SK-MEL-5 (cell line): ENCODE data around the gene ABCC4. TPM values are rescaled to one million over a fixed set of nuclear protein-coding genes. Genes with fewer than 3 reads are reported as not detected.
"Not testable (repeated sequence)": the region's sequence is repeated elsewhere in the genome, so short reads cannot be mapped to it uniquely, and the experiment has no call there.

ENCODE experiments used
- DNase-seq: peaks from one replicate; pipeline ENCODE4 v3.0.0-alpha.2; 2016; ENCODE audit warnings: low read depth, low spot score
- in situ Hi-C: cut with HindIII; loops from 2 replicates; pipeline ENCODE4 v1.10.0; 2016; ENCODE audit warnings: low sequenced_read_pairs, high pct_unique_total_duplicates, low pct_unique_long_range_greater_than_20kb
- total RNA-seq: library from RNA; depleted of rRNA; stranded (reverse); fragments of >200 nt; shearing (Covaris generic); gene quantifications from 2 replicates; pipeline ENCODE4 v1.2.3, GENCODE V29; 2014

The ABCC4 gene
- total RNA-seq, 1 experiment from 2014 or later = 95.1 TPM

GRCh38 chr13:95192564-95192945 is 108.7 kb downstream of the ABCC4 start:
- DNase-seq, in situ Hi-C loops: not testable (repeated sequence)

- in situ Hi-C loops = no loop called here
- DNase-seq = peak; percentile 86
Observed at GRCh38 chr13:95191821-95192563, 109.3 kb downstream of the ABCC4 start.

- in situ Hi-C loops = no loop called here
- DNase-seq = no peak
Observed at GRCh38 chr13:95188128-95188527, 113.1 kb downstream of the ABCC4 start.

- no peak for DNase-seq
- in situ Hi-C loops = no loop called here
Observed at GRCh38 chr13:95185851-95186250, 115.4 kb downstream of the ABCC4 start.

GRCh38 chr13:95185311-95185710 is 115.9 kb downstream of the ABCC4 start:
- DNase-seq = no peak
- in situ Hi-C loops = no loop called here

- in situ Hi-C loops = no loop called here
- DNase-seq = no peak
Observed at GRCh38 chr13:95184317-95184716, 116.9 kb downstream of the ABCC4 start.

- no peak for DNase-seq
- in situ Hi-C loops = no loop called here
Observed at GRCh38 chr13:95182570-95183265, 118.5 kb downstream of the ABCC4 start.

- no peak for DNase-seq
- in situ Hi-C loops = no loop called here
Observed at GRCh38 chr13:95181586-95181985, 119.7 kb downstream of the ABCC4 start.

- no peak for DNase-seq
- in situ Hi-C loops = no loop called here
Observed at GRCh38 chr13:95180513-95181245, 120.6 kb downstream of the ABCC4 start.

- no peak for DNase-seq
- in situ Hi-C loops = no loop called here
Observed at GRCh38 chr13:95176611-95177259, 124.5 kb downstream of the ABCC4 start.

- in situ Hi-C loops = no loop called here
Observed at GRCh38 chr13:95174517-95174916, 126.7 kb downstream of the ABCC4 start.

GRCh38 chr13:95168191-95168590 is 133.1 kb downstream of the ABCC4 start:
- in situ Hi-C loops = no loop called here
- DNase-seq = no peak

More at GRCh38 chr13:95174517-95174916, 126.7 kb downstream of the ABCC4 start:
- DNase-seq = no peak

- in situ Hi-C loops, DNase-seq: not testable (repeated sequence)
Observed at GRCh38 chr13:95167003-95167402, 134.2 kb downstream of the ABCC4 start.

- no peak for DNase-seq
- in situ Hi-C loops = no loop called here
Observed at GRCh38 chr13:95164830-95165229, 136.4 kb downstream of the ABCC4 start.

- in situ Hi-C loops = no loop called here
- DNase-seq = peak; percentile 94
Observed at GRCh38 chr13:95160112-95160906, 140.9 kb downstream of the ABCC4 start.

GRCh38 chr13:95159458-95159857 is 141.8 kb downstream of the ABCC4 start:
- in situ Hi-C loops = no loop called here
- no peak for DNase-seq

GRCh38 chr13:95156208-95156607 is 145.0 kb downstream of the ABCC4 start:
- in situ Hi-C loops = no loop called here
- peak; percentile 10 for DNase-seq
